ENCODE measurements around the gene CHMP2B.
"Not testable (repeated sequence)": the region's sequence is repeated elsewhere in the genome, so short reads cannot be mapped to it uniquely, and the experiment has no call there.

Gene CHMP2B

DNA sequence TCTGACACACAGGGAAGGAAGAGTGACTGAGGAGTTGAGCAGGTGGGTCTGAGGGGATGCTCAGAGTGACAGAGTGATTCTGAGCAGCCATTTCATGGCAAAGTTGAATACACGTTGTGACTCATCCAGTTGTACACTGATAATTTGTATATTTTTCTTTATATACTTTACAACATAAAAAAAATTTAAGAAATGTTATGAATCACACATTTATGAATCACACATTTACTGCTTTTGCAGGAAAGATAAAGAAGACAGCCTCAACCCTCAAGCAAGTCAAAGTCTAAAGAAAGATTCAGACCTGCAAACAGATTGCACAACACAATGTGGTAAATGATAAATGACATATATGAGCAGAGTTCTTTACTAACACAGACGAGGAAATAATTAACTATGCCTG, 21.0 kb upstream of the CHMP2B start:
- no peak for DNase-seq
- TF ChIP-seq GATA1 (IDR thresholded peaks at IDR 0.05; ENCODE audit: low read depth, low read length) = no peak
- TF ChIP-seq POLR2A (IDR thresholded peaks at IDR 0.05; ENCODE audit: low read length) = no peak

- TF ChIP-seq GATA1 (IDR thresholded peaks at IDR 0.05; ENCODE audit: low read depth, low read length) (no peak), POLR2A (IDR thresholded peaks at IDR 0.05; ENCODE audit: low read length) (no peak)
- no peak for DNase-seq
These were observed 20.5 kb upstream of the CHMP2B start for GRCh38 chr3:87206635-87207034.

DNA sequence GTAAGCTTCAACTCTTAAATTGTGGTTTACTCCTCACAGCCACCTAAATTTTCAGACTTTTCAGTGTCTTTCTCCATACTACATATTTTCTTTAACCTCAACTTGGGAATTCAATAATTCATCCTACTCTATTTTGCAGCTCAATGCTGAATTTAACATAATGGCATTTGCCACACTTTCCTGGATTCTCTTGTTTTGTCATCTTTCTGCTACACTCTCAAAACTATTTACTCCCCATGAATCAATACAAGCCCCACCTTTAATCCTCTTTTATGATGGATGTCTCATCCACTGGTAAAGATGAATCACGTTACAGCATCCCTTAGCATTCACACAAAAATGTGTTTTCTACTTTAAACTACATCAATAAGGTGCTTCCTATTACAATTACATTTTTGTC, 19.6 kb upstream of the CHMP2B start:
- TF ChIP-seq GATA1 (IDR thresholded peaks at IDR 0.05; ENCODE audit: low read depth, low read length) = no peak
- DNase-seq = no peak

GRCh38 chr3:87209111-87209510, 18.0 kb upstream of the CHMP2B start:
- peak; percentile 61 to 78 for DNase-seq
- TF ChIP-seq GATA1 (IDR thresholded peaks at IDR 0.05; ENCODE audit: low read depth, low read length) = no peak
- TF ChIP-seq POLR2A (IDR thresholded peaks at IDR 0.05; ENCODE audit: low read length) = no peak

DNA sequence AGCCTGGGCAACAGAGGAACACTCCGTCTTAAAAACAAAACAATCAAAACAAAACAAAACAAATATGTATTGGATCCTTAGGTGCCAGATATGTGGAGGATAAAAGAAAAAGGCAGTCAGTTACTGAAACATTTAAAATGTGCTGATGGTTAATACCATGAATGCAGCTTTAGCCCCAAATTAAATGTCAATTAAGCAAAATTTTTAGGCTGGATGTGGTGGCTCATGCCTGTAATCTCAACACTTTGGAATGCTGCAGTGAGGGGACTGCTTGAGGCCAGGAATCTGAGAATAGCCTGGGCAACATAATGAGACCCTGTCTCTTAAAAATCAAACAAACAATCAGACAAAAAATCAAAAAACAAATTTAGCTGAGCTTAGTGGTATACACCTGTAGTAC, 8.5 kb upstream of the CHMP2B start:
- no peak for DNase-seq
- no peak for TF ChIP-seq GATA1 (IDR thresholded peaks at IDR 0.05; ENCODE audit: low read depth, low read length)
- no peak for TF ChIP-seq POLR2A (IDR thresholded peaks at IDR 0.05; ENCODE audit: low read length)

DNA sequence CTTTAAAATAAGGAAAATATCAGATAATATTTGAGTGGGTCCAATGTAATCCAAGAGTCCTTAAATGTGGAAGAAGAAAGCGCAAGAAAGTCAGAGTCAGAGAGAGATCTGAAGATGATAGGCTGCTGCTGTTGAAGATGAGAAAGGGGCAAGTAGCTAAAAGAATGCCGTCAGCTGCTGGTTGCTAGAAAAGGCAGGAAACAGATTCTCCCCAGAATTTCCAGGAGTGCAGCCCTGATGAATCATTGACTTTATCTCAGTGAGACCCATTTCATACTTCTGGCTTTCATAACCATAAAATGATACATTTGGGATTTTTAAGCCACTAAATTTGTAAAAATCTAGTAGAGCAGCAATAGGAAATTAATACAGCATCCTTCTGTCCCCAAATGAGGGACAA, 7.5 kb upstream of the CHMP2B start:
- DNase-seq = no peak
- no peak for TF ChIP-seq POLR2A (IDR thresholded peaks at IDR 0.05; ENCODE audit: low read length)
- no peak for TF ChIP-seq GATA1 (IDR thresholded peaks at IDR 0.05; ENCODE audit: low read depth, low read length)

DNA sequence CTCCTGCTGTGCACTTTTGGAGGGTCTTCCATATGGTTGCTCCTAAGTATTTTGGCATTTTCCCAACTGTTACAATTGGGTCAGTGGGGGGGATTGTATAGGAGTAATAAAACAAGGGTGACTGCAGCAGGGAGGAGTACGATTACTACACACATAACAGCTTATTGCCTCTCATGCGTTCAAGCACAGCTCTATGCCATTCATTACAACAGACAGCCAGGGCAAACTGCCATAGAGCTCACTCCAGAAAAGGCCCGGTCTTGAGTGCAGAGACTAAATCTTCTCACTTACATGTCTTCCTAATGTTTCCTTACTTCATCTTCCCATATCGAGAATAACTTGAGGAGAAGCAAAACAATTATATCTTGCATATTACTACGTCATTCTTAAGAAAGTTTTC, 1.4 kb upstream of the CHMP2B start:
- TF ChIP-seq GATA1 (IDR thresholded peaks at IDR 0.05; ENCODE audit: low read depth, low read length) (no peak), POLR2A (IDR thresholded peaks at IDR 0.05; ENCODE audit: low read length) (no peak)
- peak in 1 of 2 experiments; percentile 5 for DNase-seq

- TF ChIP-seq POLR2A (IDR thresholded peaks at IDR 0.05; ENCODE audit: low read length) (no peak), GATA1 (IDR thresholded peaks at IDR 0.05; ENCODE audit: low read depth, low read length) (no peak)
- DNase-seq = no peak
These were observed 681 bp downstream of the CHMP2B start for GRCh38 chr3:87227835-87228144.

DNA sequence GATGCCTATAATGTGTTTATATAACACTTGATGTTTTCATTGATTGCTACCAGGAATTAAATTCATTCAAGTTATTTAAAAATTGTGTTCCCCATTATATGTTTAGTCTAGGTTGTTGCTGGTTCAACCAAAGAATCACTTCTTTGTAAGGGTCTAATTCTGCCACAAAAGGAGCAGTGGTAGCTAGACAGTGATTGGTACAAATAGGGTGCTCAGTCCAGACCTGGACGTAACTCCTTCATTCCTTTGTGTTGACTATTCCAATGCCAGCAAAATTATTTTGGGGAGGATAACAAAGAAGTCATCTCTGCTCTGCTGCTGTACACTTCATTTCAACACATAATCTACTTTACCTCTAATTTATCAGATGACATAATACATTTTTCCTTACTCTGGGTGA, 1.2 kb downstream of the CHMP2B start:
- TF ChIP-seq GATA1 (IDR thresholded peaks at IDR 0.05; ENCODE audit: low read depth, low read length) (no peak), POLR2A (IDR thresholded peaks at IDR 0.05; ENCODE audit: low read length) (no peak)
- DNase-seq = peak in 1 of 2 experiments; percentile 10

DNA sequence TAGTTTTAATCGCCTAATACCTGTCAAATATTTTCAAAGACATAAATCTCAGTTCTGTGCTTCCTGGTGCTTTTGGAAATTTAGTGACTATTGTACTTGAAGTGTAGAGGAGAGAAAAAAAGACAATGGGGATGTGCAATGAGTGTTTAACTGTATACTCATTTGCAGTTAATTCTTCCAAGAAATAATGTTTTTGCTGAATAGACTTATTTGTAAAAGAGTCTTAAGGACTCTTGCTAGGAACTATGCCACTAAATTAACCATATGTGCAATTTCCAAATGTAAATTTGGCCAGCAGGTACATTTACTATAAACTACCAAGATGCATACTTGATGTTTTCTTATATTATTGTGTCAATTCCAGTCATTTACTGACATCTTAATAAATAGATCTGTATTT, 2.0 kb downstream of the CHMP2B start:
- TF ChIP-seq GATA1 (IDR thresholded peaks at IDR 0.05; ENCODE audit: low read depth, low read length) = no peak
- TF ChIP-seq POLR2A (IDR thresholded peaks at IDR 0.05; ENCODE audit: low read length) = no peak
- no peak for DNase-seq

- no peak for TF ChIP-seq GATA1 (IDR thresholded peaks at IDR 0.05; ENCODE audit: low read depth, low read length)
- TF ChIP-seq POLR2A (IDR thresholded peaks at IDR 0.05; ENCODE audit: low read length) = no peak
- no peak for DNase-seq
These were observed 6.7 kb downstream of the CHMP2B start for GRCh38 chr3:87233805-87234204.

DNA sequence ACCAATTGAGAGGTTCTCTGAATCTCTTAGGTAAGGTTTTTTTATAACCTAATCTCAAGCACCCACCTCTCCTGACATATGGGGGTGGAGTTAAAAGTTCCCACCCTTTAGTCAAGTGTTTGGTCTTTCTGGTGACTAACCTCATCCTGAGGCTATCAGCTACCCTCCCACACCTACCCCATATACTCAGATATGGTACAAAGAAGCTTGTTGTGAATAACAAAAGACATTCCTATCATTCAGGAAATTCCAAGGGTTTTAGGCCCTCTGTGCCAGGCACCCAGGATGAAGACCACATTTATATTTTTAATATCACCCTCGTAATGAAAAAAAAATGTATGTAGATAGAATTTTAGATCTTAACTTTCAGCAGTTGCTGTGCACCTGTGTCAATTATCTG, 9.0 kb downstream of the CHMP2B start:
- no peak for DNase-seq
- TF ChIP-seq POLR2A (IDR thresholded peaks at IDR 0.05; ENCODE audit: low read length) = no peak
- TF ChIP-seq GATA1 (IDR thresholded peaks at IDR 0.05; ENCODE audit: low read depth, low read length) = no peak

- no peak for DNase-seq
- TF ChIP-seq GATA1 (IDR thresholded peaks at IDR 0.05; ENCODE audit: low read depth, low read length) (no peak), POLR2A (IDR thresholded peaks at IDR 0.05; ENCODE audit: low read length) (no peak)
These were observed 19.7 kb downstream of the CHMP2B start for GRCh38 chr3:87246662-87247429.

DNA sequence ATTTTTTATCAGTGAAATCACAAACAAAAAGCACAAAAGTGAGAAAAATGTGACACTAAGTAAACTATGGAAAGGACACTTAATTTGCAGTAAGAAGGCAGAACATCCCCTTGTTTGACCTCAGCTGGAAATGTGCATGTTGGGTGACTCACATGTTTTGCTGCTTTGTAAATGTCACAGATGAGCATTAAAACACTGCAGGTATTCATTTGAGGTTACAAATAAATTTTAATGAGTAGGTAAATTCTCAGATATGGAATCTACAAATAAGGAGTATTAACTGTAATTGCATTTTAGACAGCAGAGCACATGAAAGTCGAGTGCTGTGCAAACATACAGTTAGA, 20.3 kb downstream of the CHMP2B start:
- TF ChIP-seq POLR2A (IDR thresholded peaks at IDR 0.05; ENCODE audit: low read length) (no peak), GATA1 (IDR thresholded peaks at IDR 0.05; ENCODE audit: low read depth, low read length) (no peak)
- no peak for DNase-seq

DNA sequence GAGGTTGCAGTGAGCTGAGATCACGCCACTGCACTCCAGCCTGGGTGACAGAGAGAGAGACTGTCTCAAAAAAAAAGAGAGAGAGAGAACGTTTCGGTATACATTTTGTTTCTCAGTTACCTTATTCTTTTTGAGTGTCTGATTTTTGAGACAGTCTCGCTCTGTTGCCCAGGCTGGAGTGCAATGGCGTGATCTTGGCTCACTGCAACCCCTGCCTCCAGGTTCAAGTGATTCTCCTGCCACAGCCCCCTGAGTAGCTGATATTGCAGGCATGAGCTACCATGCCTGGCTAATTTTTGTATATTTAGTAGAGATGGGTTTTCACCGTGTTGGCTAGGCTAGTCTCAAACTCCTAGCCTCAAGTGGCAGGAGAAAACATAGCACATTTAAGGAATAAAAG, 21.1 kb downstream of the CHMP2B start:
- not testable (repeated sequence) for DNase-seq

GRCh38 chr3:87248831-87249230, 21.7 kb downstream of the CHMP2B start:
- no peak for DNase-seq
- no peak for TF ChIP-seq POLR2A (IDR thresholded peaks at IDR 0.05; ENCODE audit: low read length)

All from erythroblast (primary cell).